HPDE6-E6E7 (cell line): ENCODE results near the gene SLC43A3.
A peak's percentile ranks its signal among the peaks of the same experiment; 100 is the strongest.

Source experiments
- DNase-seq: peaks from one replicate; pipeline ENCODE4 v3.0.0; 2011; ENCODE audit warnings: missing footprints; ENCODE audit errors: extremely low spot score

The SLC43A3 gene

GRCh38 chr11:57427727-57428082 lies 784 bp upstream of the SLC43A3 start:
- DNase-seq = no peak

- DNase-seq = peak; percentile 31
Measured at GRCh38 chr11:57426439-57426928, 437 bp downstream of the SLC43A3 start.

- DNase-seq = no peak
Measured at GRCh38 chr11:57425565-57426438, 1.1 kb downstream of the SLC43A3 start.

- DNase-seq = peak; percentile 49
Measured at GRCh38 chr11:57424792-57425564, 1.9 kb downstream of the SLC43A3 start.

- no peak for DNase-seq
Measured at GRCh38 chr11:57424137-57424791, 2.7 kb downstream of the SLC43A3 start.

- DNase-seq = no peak
Measured at GRCh38 chr11:57422669-57423068, 4.3 kb downstream of the SLC43A3 start.

GRCh38 chr11:57421805-57422204 lies 5.1 kb downstream of the SLC43A3 start:
- no peak for DNase-seq

- DNase-seq = no peak
Measured at GRCh38 chr11:57421066-57421465, 5.9 kb downstream of the SLC43A3 start.

GRCh38 chr11:57419146-57419545 lies 7.8 kb downstream of the SLC43A3 start:
- DNase-seq = no peak

GRCh38 chr11:57418131-57418530 lies 8.8 kb downstream of the SLC43A3 start:
- no peak for DNase-seq

GRCh38 chr11:57417056-57417455 lies 9.9 kb downstream of the SLC43A3 start:
- no peak for DNase-seq

- no peak for DNase-seq
Measured at GRCh38 chr11:57416436-57416835, 10.5 kb downstream of the SLC43A3 start.

- no peak for DNase-seq
Measured at GRCh38 chr11:57414612-57415212, 12.2 kb downstream of the SLC43A3 start.

- DNase-seq = no peak
Measured at GRCh38 chr11:57413681-57414080, 13.2 kb downstream of the SLC43A3 start.

- no peak for DNase-seq
Measured at GRCh38 chr11:57410287-57410686, 16.6 kb downstream of the SLC43A3 start.

GRCh38 chr11:57409321-57410100 lies 17.4 kb downstream of the SLC43A3 start:
- no peak for DNase-seq

- DNase-seq = no peak
Measured at GRCh38 chr11:57408771-57409170, 18.1 kb downstream of the SLC43A3 start.

- DNase-seq = no peak
Measured at GRCh38 chr11:57407941-57408475, 18.9 kb downstream of the SLC43A3 start.

GRCh38 chr11:57407010-57407920 lies 19.7 kb downstream of the SLC43A3 start:
- no peak for DNase-seq
